Keratinocyte (primary cell): ENCODE data around the gene METTL9.

Source experiments
- CTCF ChIP-seq, 3 experiments: IDR thresholded peaks in 1 of 3; conservative IDR thresholded peaks in 1 of 3; optimal IDR thresholded peaks in 1 of 3; 2 replicates in 2 of 3; 3 replicates in 1 of 3; pipeline versions ENCODE3 to v1.5.1; 2011; ENCODE audit warnings: low read length in 3 of 3, mild to moderate bottlenecking in 3 of 3, moderate library complexity in 2 of 3, control low read depth in 1 of 3, inconsistent platforms in 1 of 3; ENCODE audit not compliant: insufficient read depth in 2 of 3; ENCODE audit errors: extremely low read depth in 1 of 3
- EZH2 ChIP-seq: IDR thresholded peaks from one replicate; pipeline ENCODE4 v1.6.1; 2012; ENCODE audit warnings: inconsistent platforms, mild to moderate bottlenecking, low read length, moderate library complexity

- no peak for TF ChIP-seq CTCF (optimal IDR thresholded peaks at IDR 0.05 in 1 of 3, IDR thresholded peaks at IDR 0.05 in 1 of 3, conservative IDR thresholded peaks at IDR 0.05 in 1 of 3; ENCODE audit: extremely low read depth in 1 of 3, insufficient read depth in 2 of 3, low read length in 3 of 3)
- no peak for TF ChIP-seq EZH2
These were observed 48.3 kb downstream of the METTL9 start for GRCh38 chr16:21647562-21648164.
